ENCODE data around the gene SLC5A5.
"Not testable (repeated sequence)": the region's sequence is repeated elsewhere in the genome, so short reads cannot be mapped to it uniquely, and the experiment has no call there.

DNA sequence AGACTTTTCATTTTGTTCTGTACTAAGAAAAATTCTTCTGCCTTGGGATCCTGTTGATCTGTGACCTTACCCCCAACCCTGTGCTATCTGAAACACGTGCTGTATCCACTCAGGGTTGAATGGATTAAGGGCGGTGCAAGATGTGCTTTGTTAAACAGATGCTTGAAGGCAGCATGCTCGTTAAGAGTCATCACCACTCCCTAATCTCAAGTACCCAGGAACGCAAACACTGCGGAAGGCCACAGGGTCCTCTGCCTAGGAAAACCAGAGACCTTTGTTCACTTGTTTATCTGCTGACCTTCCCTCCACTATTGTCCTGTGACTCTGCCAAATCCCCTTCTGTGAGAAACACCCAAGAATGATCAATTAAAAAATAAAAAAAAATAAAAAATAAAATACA lies 47.4 kb downstream of the SLC5A5 start:
- TF ChIP-seq, protein P1, sequence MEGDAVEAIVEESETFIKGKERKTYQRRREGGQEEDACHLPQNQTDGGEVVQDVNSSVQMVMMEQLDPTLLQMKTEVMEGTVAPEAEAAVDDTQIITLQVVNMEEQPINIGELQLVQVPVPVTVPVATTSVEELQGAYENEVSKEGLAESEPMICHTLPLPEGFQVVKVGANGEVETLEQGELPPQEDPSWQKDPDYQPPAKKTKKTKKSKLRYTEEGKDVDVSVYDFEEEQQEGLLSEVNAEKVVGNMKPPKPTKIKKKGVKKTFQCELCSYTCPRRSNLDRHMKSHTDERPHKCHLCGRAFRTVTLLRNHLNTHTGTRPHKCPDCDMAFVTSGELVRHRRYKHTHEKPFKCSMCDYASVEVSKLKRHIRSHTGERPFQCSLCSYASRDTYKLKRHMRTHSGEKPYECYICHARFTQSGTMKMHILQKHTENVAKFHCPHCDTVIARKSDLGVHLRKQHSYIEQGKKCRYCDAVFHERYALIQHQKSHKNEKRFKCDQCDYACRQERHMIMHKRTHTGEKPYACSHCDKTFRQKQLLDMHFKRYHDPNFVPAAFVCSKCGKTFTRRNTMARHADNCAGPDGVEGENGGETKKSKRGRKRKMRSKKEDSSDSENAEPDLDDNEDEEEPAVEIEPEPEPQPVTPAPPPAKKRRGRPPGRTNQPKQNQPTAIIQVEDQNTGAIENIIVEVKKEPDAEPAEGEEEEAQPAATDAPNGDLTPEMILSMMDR (IDR thresholded peaks at IDR 0.05), result not testable (repeated sequence)
- TF ChIP-seq POLR2A (IDR thresholded peaks at IDR 0.05), result not testable (repeated sequence)
